HUES64 (cell line): ENCODE data around the gene PSMD2.

Source experiments
- H3K27ac ChIP-seq: 2 replicates; pipeline ENCODE4 v1.7.0; 2013; ENCODE audit warnings: low read depth, low read length, inconsistent platforms
- H3K27me3 ChIP-seq: 2 replicates; pipeline ENCODE4 v1.6.1; 2013; ENCODE audit warnings: mild to moderate bottlenecking, low read length; ENCODE audit not compliant: insufficient read depth
- H3K36me3 ChIP-seq: 2 replicates; pipeline ENCODE4 v1.6.1; 2013; ENCODE audit warnings: mild to moderate bottlenecking, low read length; ENCODE audit not compliant: insufficient read depth
- H3K4me1 ChIP-seq: 2 replicates; pipeline ENCODE4 v1.6.1; 2013; ENCODE audit warnings: mild to moderate bottlenecking, low read length, moderate library complexity; ENCODE audit not compliant: insufficient read depth
- H3K4me3 ChIP-seq: 2 replicates; pipeline ENCODE4 v1.5.1; 2013; ENCODE audit warnings: mild to moderate bottlenecking, low read length, moderate library complexity
- H3K9ac ChIP-seq: 2 replicates; pipeline ENCODE4 v1.6.1; 2013; ENCODE audit warnings: mild to moderate bottlenecking, low read depth, low read length
- H3K9me3 ChIP-seq: 2 replicates; pipeline ENCODE4 v1.6.1; 2013; ENCODE audit warnings: low read depth, low read length; ENCODE audit not compliant: insufficient read depth
- WGBS: fragments of 150-250, 120-280 bp; methylation state at CpG from one replicate; pipeline ENCODE4 v1.1.7; 2013; ENCODE audit warnings: missing lambda C conversion rate; 5-methylcytosine and 5-hydroxymethylcytosine counted together

PSMD2 gene

GRCh38 chr3:184306341-184306972 lies 7.4 kb downstream of the PSMD2 start:
- Histone ChIP-seq H3K4me3 (no peak overlapping the region), H3K9me3 (no peaks in the 10 kb centered on the region), H3K4me1 (no peaks in the 10 kb centered on the region), H3K9ac (no peak overlapping the region), H3K27me3 (no peaks in the 10 kb centered on the region), H3K27ac (no peak overlapping the region), H3K36me3 (peaks cover 75% of the 10 kb centered on the region)
- WGBS, result 96% methylated on average over 4 of the region's 4 CpGs

DNA sequence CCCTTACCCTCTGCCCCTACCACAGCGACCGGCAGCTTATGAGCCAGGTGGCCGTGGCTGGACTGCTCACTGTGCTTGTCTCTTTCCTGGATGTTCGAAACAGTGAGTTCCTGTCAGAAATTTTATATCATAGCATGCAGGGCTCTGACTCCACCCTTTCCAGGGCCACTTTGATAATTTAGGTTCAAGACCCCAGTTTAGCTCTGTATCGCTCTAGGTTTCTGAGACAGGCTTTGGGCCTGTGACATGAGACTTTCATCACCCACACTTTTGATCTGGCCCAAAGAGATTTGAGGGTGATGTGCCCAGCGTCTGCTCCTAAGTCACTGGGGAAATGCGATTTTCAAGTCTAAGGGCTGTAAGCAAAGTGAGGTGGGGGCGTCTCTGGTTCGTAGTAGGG lies 8.9 kb downstream of the PSMD2 start:
- no peak overlapping the region for H3K9ac ChIP-seq
- H3K27me3 ChIP-seq, result no peaks in the 10 kb centered on the region
- H3K27ac ChIP-seq, result no peak overlapping the region
- no peaks in the 10 kb centered on the region for H3K4me1 ChIP-seq
- no peak overlapping the region for H3K4me3 ChIP-seq
- H3K36me3 ChIP-seq, result peaks cover 61% of the 10 kb centered on the region
- H3K9me3 ChIP-seq, result no peaks in the 10 kb centered on the region
- 95% methylated on average over 9 of the region's 9 CpGs for WGBS

DNA sequence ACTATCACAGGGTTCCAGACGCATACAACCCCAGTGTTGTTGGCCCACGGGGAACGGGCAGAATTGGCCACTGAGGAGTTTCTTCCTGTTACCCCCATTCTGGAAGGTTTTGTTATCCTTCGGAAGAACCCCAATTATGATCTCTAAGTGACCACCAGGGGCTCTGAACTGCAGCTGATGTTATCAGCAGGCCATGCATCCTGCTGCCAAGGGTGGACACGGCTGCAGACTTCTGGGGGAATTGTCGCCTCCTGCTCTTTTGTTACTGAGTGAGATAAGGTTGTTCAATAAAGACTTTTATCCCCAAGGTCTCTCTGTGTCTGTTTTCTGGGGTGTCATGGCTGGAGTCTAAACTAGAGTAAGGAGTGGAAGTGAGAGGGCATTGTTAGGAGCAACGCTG lies 9.7 kb downstream of the PSMD2 start:
- no peaks in the 10 kb centered on the region for H3K27me3 ChIP-seq
- no peaks in the 10 kb centered on the region for H3K9me3 ChIP-seq
- no peak overlapping the region for H3K27ac ChIP-seq
- H3K9ac ChIP-seq, result no peak overlapping the region
- peaks cover 53% of the 10 kb centered on the region for H3K36me3 ChIP-seq
- WGBS, result 93% methylated on average over 7 of the region's 7 CpGs
- no peak overlapping the region for H3K4me3 ChIP-seq
- no peaks in the 10 kb centered on the region for H3K4me1 ChIP-seq

GRCh38 chr3:184311633-184312032 lies 12.6 kb downstream of the PSMD2 start:
- no peaks in the 10 kb centered on the region for H3K27me3 ChIP-seq
- peaks cover 31% of the 10 kb centered on the region for H3K36me3 ChIP-seq
- H3K4me3 ChIP-seq, result no peak overlapping the region
- H3K9ac ChIP-seq, result no peak overlapping the region
- H3K4me1 ChIP-seq, result peaks cover 5% of the 10 kb centered on the region; the same call in 1 of the 2 replicates
- H3K27ac ChIP-seq, result no peak overlapping the region
- no peaks in the 10 kb centered on the region for H3K9me3 ChIP-seq

DNA sequence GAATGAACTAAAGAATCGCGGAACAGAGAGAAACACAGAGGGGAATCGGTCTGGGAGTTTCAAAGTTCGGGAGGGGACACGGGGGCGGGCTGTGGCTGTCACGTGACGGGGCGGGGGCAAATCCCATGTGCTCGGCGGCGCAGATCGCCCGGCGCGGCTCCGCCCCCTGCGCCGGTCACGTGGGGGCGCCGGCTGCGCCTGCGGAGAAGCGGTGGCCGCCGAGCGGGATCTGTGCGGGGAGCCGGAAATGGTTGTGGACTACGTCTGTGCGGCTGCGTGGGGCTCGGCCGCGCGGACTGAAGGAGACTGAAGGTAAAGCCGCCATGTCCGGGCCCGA lies 15.3 kb downstream of the PSMD2 start, which contains the start of gene EIF4G1:
Gene EIF4G1 (plus strand): TSS at position 244 of the 337 bp plus-strand sequence. CDS start 1,191 bp downstream, outside the sequence.
- Histone ChIP-seq H3K9ac (peak within 1 kb of the TSS; percentile 98), H3K36me3 (peaks cover 31% of the 10 kb centered on the region), H3K9me3 (no peaks in the 10 kb centered on the region), H3K27ac (peak within 1 kb of the TSS; percentile 93), H3K4me3 (peak within 1 kb of the TSS; percentile 67), H3K27me3 (no peaks in the 10 kb centered on the region), H3K4me1 (peaks cover 8% of the 10 kb centered on the region; the same call in 1 of the 2 replicates)
- WGBS, result under 1% methylated on average over 37 of the region's 40 CpGs

- Histone ChIP-seq H3K9me3 (no peaks in the 10 kb centered on the region), H3K27me3 (no peaks in the 10 kb centered on the region), H3K9ac (peak overlapping the region; percentile 98), H3K36me3 (peaks cover 37% of the 10 kb centered on the region), H3K4me1 (peaks cover 8% of the 10 kb centered on the region; the same call in 1 of the 2 replicates), H3K4me3 (peak overlapping the region; percentile 67), H3K27ac (peak overlapping the region; percentile 93)
- WGBS, result under 1% methylated on average over 86 of the region's 89 CpGs
Observed at GRCh38 chr3:184314700-184315542, 15.9 kb downstream of the PSMD2 start.

GRCh38 chr3:184315543-184315867 lies 16.5 kb downstream of the PSMD2 start:
- peak overlapping the region; percentile 93; the same call in 1 of the 2 replicates for H3K27ac ChIP-seq
- H3K27me3 ChIP-seq, result no peaks in the 10 kb centered on the region
- peaks cover 42% of the 10 kb centered on the region for H3K36me3 ChIP-seq
- H3K4me3 ChIP-seq, result peak overlapping the region; percentile 67
- peaks cover 8% of the 10 kb centered on the region; the same call in 1 of the 2 replicates for H3K4me1 ChIP-seq
- WGBS, result 3% methylated on average over 4 of the region's 6 CpGs
- no peaks in the 10 kb centered on the region for H3K9me3 ChIP-seq
- peak overlapping the region; percentile 98 for H3K9ac ChIP-seq

GRCh38 chr3:184315871-184316661 lies 17.0 kb downstream of the PSMD2 start:
- H3K4me3 ChIP-seq, result peak overlapping the region; percentile 67
- H3K36me3 ChIP-seq, result peaks cover 47% of the 10 kb centered on the region
- peaks cover 8% of the 10 kb centered on the region; the same call in 1 of the 2 replicates for H3K4me1 ChIP-seq
- H3K9me3 ChIP-seq, result no peaks in the 10 kb centered on the region
- peak overlapping the region; percentile 40; the same call in 1 of the 2 replicates for H3K27ac ChIP-seq
- 47% methylated on average over 15 of the region's 16 CpGs for WGBS
- no peaks in the 10 kb centered on the region for H3K27me3 ChIP-seq
- H3K9ac ChIP-seq, result peak overlapping the region; percentile 20; the same call in 1 of the 2 replicates

- 89% methylated on average over 7 of the region's 7 CpGs for WGBS
- no peak overlapping the region for H3K27ac ChIP-seq
- no peaks in the 10 kb centered on the region for H3K27me3 ChIP-seq
- peak overlapping the region; percentile 36; the same call in 1 of the 2 replicates for H3K9ac ChIP-seq
- H3K9me3 ChIP-seq, result no peaks in the 10 kb centered on the region
- H3K36me3 ChIP-seq, result peaks cover 54% of the 10 kb centered on the region
- H3K4me3 ChIP-seq, result peak overlapping the region; percentile 67
- H3K4me1 ChIP-seq, result peaks cover 8% of the 10 kb centered on the region; the same call in 1 of the 2 replicates
Observed at GRCh38 chr3:184316792-184317191, 17.8 kb downstream of the PSMD2 start.

DNA sequence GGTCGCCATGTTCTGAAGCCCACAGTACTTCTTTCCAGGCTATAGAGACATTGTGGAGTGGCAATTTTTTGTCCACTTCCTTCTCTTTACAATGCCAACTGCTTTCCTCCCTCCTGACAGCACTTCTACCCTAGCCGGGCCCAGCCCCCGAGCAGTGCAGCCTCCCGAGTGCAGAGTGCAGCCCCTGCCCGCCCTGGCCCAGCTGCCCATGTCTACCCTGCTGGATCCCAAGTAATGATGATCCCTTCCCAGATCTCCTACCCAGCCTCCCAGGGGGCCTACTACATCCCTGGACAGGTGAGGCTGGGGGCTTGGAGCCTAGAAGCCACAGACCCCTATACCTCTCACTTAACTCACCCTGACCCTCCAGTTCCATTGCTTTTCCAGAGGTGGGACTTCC lies 18.2 kb downstream of the PSMD2 start:
- Histone ChIP-seq H3K27me3 (no peaks in the 10 kb centered on the region), H3K27ac (no peak overlapping the region), H3K36me3 (peaks cover 59% of the 10 kb centered on the region), H3K4me1 (peaks cover 8% of the 10 kb centered on the region; the same call in 1 of the 2 replicates), H3K9ac (peak overlapping the region; percentile 36; the same call in 1 of the 2 replicates), H3K4me3 (peak overlapping the region; percentile 67; the same call in 1 of the 2 replicates), H3K9me3 (no peaks in the 10 kb centered on the region)
- 93% methylated on average over 5 of the region's 5 CpGs for WGBS

DNA sequence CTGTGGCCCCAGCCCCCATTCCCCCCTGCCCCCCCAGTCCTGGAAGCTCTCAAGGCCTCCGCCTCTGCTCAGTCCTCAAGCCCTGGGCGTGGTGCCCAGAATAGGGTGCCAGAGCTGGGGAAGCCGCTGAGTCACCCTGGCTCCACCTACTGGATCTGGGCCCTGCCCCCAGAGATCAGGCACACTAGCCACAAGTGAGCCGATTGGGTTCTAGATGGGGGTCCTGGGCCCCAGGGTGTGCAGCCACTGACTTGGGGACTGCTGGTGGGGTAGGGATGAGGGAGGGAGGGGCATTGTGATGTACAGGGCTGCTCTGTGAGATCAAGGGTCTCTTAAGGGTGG lies 21.0 kb downstream of the PSMD2 start:
- no peaks in the 10 kb centered on the region for H3K9me3 ChIP-seq
- H3K9ac ChIP-seq, result no peak overlapping the region
- no peak overlapping the region for H3K27ac ChIP-seq
- H3K4me3 ChIP-seq, result no peak overlapping the region
- peaks cover 8% of the 10 kb centered on the region; the same call in 1 of the 2 replicates for H3K4me1 ChIP-seq
- H3K36me3 ChIP-seq, result peaks cover 87% of the 10 kb centered on the region
- H3K27me3 ChIP-seq, result no peaks in the 10 kb centered on the region
- WGBS, result 93% methylated on average over 4 of the region's 4 CpGs
